SK-N-DZ (cell line): ENCODE measurements around the gene KIF1A. TPM values are rescaled to one million over a fixed set of nuclear protein-coding genes. Genes with fewer than 3 reads are reported as not detected.

ENCODE experiments used
- DNase-seq: peaks from one replicate; pipeline ENCODE4 v3.0.0-alpha.2; 2015; ENCODE audit warnings: low spot score
- polyA plus RNA-seq, 2 experiments: library from polyadenylated mRNA; depleted of rRNA; stranded (reverse); fragments of >200 nt; gene quantifications; 2 replicates each; pipeline ENCODE4 v1.2.3, GENCODE V29; 2014

The KIF1A gene
- 81.1 and 88.4 TPM in 2 replicates for polyA plus RNA-seq (2014; cell fraction: cytosol; rRNA removed)
- polyA plus RNA-seq (2014; cell fraction: nucleus; rRNA removed): 138 and 201 TPM in 2 replicates

GRCh38 chr2:240819858-240820606 is at the start of gene KIF1A:
Gene KIF1A (minus strand): TSS chr2:240820219. CDS start chr2:240797752, 22,467 bp downstream.
- peak; percentile 88 for DNase-seq

- DNase-seq: no peak
These were observed 49.3 kb upstream of the KIF1A start for GRCh38 chr2:240869109-240869955.

GRCh38 chr2:240868286-240869108 is 48.5 kb upstream of the KIF1A start, which contains the start of gene AGXT:
Gene AGXT (plus strand): TSS chr2:240868824. CDS start chr2:240868866, 42 bp downstream.
- no peak for DNase-seq

- no peak for DNase-seq
These were observed 45.4 kb upstream of the KIF1A start for GRCh38 chr2:240865391-240865790.

GRCh38 chr2:240864475-240864874 is 44.5 kb upstream of the KIF1A start:
- DNase-seq: no peak

GRCh38 chr2:240861547-240861946 is 41.5 kb upstream of the KIF1A start:
- no peak for DNase-seq

- no peak for DNase-seq
These were observed 38.9 kb upstream of the KIF1A start for GRCh38 chr2:240858871-240859270.

GRCh38 chr2:240858321-240858720 is 38.3 kb upstream of the KIF1A start:
- DNase-seq: no peak

- no peak for DNase-seq
These were observed 37.3 kb upstream of the KIF1A start for GRCh38 chr2:240857039-240858008.

GRCh38 chr2:240856151-240856980 is 36.3 kb upstream of the KIF1A start:
- no peak for DNase-seq

- DNase-seq: no peak
These were observed 35.7 kb upstream of the KIF1A start for GRCh38 chr2:240855670-240856069.

- no peak for DNase-seq
These were observed 32.8 kb upstream of the KIF1A start for GRCh38 chr2:240852671-240853314.

- peak; percentile 75 for DNase-seq
These were observed 31.3 kb upstream of the KIF1A start for GRCh38 chr2:240851078-240851991.

- no peak for DNase-seq
These were observed 30.7 kb upstream of the KIF1A start for GRCh38 chr2:240850756-240851077.

- no peak for DNase-seq
These were observed 30.0 kb upstream of the KIF1A start for GRCh38 chr2:240850026-240850425.

- no peak for DNase-seq
These were observed 29.1 kb upstream of the KIF1A start for GRCh38 chr2:240848900-240849680.

- DNase-seq: no peak
These were observed 27.8 kb upstream of the KIF1A start for GRCh38 chr2:240847817-240848216.
